ENCODE measurements around the gene TCTN3.
"Not testable (repeated sequence)": the region's sequence is repeated elsewhere in the genome, so short reads cannot be mapped to it uniquely, and the experiment has no call there.

The TCTN3 gene, protein sequence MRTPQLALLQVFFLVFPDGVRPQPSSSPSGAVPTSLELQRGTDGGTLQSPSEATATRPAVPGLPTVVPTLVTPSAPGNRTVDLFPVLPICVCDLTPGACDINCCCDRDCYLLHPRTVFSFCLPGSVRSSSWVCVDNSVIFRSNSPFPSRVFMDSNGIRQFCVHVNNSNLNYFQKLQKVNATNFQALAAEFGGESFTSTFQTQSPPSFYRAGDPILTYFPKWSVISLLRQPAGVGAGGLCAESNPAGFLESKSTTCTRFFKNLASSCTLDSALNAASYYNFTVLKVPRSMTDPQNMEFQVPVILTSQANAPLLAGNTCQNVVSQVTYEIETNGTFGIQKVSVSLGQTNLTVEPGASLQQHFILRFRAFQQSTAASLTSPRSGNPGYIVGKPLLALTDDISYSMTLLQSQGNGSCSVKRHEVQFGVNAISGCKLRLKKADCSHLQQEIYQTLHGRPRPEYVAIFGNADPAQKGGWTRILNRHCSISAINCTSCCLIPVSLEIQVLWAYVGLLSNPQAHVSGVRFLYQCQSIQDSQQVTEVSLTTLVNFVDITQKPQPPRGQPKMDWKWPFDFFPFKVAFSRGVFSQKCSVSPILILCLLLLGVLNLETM

DNA sequence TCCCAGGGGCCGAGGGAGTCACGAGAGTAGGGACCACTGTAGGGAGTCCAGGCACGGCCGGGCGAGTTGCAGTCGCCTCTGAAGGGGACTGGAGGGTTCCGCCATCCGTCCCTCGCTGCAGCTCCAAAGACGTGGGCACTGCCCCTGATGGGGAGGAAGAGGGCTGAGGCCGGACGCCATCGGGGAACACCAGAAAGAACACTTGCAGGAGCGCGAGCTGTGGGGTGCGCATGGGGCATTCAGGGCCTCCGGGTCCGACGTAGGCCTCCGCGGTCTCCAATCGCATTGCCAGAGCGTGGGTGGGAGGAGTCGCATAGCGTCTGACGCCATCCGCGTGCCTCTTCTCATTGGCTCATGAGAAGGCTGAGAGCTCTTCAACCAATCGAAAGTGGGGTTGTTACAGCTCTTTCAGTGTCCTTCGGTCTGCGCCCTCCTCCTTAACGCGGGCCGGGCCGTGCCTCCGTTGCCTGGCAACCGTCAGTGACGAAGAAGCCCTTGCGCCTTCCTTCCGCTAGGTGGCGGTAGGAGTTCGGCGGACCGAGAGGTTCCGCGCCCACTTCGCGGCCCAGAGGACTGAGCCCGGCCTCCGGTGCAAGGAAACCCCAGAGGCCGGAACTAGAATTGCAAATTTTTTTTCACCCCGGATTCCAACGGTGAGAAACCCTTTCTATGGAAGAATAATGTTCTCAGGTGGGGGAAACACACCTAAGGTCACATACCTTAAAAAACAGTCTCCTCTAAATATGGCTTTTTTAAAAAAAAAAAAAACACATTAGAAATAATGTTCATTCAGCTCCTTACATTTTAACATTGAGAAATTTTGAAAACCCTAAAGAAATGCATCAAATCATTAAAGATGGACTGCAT lies at the start of gene TCTN3:
Gene TCTN3 (minus strand): TSS at position 260 of the 867 bp plus-strand sequence. CDS start 28 bp downstream, at position 232.
- peak; percentile 96 for DNase-seq

DNA sequence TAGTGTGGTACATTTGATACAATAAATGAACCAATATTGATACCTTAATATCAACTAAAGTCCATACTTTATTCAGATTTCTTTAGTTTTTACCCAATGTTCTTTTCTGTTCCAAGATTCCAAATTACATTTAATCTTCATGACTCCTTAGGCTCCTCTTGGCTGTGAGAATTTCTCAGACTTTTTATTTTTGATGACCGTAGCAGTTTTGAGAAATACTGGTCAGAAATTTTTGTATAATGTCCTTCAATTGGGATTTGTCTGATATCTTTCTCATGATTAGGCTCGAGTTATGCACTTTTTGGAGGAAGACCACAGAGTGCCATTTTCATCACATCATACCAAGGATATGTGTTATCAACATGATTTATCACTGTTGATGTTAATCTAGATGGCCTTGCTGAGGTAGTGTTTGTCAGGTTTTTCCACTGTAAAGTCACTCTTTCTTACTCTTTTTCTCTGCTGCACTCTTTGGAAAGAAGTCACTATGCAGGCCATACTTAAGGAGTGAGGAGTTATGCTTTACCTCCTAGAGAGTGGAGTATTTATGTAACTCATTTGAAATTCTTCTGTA lies 49.3 kb upstream of the TCTN3 start:
- no peak for DNase-seq

DNA sequence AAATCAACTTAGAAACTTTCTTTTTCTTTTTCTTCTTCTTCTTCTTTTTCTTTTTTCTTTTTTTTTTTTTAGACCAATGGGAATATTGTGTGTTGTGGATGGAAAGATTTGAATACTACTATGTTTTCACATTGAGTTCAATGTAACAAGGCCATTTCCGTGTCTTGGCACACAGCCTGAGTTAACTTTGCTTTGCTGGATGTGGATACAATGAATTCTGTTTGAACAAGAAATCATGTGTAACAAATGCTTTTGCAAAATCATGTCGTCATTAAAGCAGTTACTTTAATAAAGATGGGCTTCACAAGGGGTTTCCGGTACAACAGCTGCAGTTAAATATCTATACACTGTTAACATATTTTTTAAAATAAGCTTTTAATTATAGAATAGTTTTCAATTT lies 48.8 kb upstream of the TCTN3 start:
- peak; percentile 61 for DNase-seq

DNA sequence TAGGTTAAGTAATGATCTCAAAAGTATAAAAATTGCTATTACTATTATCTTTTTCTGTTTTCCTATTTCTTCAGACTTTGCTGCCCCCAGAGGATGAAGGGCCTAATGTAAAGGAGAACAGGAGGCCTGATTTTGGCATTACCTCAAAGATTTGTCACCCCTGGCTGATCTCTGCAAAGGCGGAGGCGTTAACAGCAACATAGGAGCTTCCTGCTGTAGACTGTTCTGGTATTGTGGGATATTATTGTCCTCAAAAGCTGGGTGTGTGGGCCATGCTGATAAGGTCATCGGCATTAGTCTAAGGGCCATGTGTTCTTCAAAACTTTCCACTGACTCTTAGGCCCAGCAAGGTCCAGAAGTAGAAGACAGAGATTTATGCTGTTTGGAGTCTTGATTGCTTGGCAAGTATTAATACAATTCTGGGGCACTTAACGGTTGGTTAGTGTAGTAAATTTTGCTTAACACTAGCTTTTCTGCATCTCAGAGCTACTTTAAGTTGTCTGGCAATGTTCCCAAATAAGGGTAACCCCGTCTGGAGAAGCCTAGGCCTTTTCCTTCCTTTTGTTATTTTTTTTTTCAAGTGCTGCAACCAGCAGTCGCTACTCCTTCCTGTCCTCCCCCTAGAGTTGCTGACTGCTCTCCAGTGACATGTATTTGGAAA lies 48.2 kb upstream of the TCTN3 start:
- peak; percentile 51 for DNase-seq

DNA sequence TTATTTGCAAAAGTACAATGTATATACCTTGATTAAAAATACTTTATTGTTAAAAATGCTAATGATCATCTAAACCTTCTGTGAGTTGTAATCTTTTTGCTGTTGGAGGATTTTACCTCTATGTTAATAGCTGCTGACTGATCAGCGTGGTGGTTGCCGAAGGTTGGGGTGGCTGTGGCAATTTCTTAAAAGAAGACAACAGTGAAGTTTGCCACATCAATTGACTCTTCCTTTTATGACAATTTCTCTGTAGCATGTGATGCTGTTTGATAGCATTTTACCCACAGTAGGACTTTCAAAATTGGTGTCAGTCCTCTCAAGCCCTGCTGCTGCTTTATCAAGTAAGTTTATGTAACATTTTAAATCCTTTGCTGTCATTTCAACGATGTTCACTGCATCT lies 45.3 kb upstream of the TCTN3 start:
- no peak for DNase-seq

DNA sequence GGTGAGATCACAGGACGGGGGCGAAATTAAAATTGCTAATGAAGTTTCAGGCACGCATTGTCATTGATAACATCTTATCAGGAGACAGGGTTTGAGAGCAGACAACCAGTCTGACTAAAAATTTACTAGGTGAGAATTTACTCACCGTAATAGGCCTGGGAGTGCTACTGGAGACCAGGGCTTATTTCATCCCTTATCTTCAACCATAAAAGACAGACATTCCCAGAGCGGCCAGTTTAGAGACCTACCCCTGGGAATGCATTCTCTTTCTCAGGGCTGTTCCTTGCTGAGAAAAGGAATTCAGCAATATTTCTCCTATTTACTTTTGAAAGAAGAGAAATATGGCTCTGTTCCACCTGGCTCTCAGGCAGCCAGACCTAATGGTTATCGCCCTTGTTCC lies 39.2 kb upstream of the TCTN3 start:
- DNase-seq, result not testable (repeated sequence)

DNA sequence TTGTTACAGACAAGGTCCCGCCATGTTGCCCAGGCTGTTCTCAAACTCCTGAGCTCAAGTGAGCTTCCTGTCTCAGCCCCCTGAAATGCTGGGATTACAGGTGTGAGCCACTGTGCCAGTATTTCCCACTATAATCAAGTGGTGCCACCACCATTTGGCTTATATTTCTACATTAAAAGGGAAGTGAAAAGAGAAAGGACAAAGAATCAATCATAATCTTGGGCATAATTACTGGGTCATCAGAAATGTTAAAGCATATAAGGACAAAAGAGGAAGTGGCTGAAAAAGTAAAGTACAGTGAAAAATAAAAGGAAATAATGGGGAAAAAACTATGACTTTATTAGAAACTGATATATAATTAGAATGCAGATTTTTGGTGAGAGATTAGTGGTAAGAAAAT lies 36.5 kb upstream of the TCTN3 start:
- no peak for DNase-seq

DNA sequence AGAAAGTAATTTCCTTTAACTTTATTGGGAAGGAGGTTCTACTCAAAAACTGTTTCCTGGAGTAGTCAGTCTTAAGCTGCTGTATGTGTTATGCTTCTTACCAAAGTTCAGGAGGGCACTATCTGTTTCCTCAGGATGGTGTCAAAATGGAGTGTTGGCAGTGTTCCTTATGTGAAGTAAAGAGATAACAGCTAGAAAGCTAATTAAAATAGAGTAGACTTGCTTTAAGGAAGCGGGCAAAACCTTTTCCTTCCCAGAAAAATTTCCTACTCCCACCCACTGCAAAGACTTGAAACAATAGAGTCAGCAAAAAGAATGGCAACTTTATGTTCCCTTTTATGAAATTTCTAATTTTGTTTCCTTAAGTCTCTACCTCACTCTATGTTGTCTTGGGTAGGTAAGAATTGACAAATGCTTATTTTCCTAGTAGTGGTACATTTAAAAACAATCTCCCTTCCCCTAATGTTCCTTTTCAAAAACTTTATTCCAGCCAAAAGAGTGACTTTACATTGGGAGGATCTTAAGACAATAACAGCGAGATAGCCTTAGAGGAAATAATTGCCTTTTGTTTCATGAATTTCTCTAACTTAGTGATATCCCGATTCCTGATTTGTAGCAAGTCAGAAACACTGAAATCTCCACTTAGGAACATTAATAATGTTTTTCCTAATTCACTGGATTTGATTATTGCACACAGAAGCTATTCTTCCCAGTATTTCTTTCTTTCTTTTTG lies 35.8 kb upstream of the TCTN3 start:
- DNase-seq, result no peak

DNA sequence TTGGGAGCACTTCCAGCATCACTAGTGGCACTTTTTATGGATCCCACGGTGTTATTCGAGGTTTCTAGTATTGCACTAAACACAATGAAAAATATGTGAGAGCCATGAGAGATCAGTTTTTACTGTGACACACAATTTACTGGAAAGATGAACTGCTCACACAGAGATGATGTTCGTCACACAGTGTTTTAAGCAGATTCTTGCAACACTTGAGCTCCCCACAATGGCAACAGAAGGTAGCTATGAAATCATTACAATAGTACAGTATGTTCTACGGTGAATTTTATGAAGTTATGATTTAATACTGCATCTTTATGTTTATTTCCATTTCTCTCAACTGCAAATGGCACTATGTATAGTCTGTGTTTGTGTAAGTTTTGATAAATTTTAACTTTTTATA lies 34.8 kb upstream of the TCTN3 start:
- no peak for DNase-seq

DNA sequence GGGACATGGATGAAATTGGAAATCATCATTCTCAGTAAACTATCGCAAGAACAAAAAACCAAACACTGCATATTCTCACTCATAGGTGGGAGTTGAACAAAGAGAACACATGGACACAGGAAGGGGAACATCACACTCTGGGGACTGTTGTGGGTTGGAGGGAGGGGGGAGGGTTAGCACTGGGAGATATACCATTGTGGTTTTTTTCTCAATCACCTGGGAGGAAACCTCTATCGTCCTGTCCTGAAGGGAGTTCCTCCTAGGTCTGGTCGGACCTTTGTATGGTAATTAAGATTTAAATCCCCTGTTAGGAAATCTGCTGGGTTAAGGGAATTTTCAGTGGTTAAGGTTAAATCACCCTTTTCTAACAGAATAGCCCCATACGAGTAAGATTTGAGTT lies 28.8 kb upstream of the TCTN3 start:
- not testable (repeated sequence) for DNase-seq

DNA sequence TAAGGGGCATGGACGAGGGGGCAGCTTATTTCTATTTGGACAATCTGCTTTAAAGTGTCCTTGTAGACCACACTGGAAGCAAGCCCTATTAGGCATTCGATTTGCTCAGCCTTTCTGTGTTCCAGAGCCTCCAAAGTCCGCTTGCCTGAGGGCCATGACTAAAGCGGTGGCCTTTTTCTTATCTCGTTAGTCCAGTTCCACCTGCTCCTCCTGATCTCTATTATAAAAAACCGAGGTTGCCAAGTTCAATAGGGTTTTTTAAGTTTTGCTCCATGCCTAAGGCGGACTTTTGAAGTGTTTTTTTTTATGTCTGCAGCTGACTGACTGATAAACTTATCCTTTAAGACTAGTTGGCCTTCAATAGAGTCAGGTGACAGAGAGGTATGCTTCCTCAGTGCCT lies 27.0 kb upstream of the TCTN3 start:
- not testable (repeated sequence) for DNase-seq

DNA sequence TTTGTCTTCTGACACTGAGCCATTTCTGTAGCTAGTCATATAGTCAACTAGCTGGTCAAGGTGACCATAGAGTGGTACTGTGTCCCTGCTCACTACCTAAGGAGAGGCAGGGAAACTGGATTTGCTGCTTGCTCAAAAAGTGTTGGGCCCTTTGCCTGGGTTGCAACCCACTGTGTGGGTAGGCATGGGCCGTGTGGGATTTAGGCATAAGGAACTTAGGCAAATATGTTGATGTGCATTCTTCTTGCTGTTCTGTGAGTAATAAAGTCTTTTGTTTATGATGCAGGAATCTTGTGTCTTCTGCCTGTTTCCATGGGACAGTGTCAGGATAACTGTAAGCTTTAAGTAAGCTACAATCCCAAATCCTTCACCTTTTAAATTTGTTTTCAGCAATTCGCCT lies 23.1 kb upstream of the TCTN3 start:
- no peak for DNase-seq

DNA sequence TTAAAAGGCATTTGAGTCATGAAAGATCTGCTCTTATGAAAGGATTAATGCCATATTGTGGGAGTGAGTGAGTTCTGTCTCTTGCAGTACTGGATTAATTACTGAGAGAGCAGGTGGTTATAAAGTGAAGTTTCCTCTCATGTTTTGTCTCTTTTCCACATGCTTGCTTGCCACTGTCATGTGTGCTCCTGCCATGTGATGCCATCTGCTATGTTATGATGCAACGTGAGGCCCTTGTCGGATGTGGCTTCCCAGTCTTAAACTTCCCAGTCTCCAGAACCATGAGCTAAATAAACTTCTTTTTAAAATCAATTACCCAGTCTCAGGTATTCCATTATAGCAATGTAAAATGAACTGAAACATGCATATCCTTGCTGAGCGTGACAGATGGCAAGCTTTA lies 22.7 kb upstream of the TCTN3 start:
- DNase-seq, result no peak

DNA sequence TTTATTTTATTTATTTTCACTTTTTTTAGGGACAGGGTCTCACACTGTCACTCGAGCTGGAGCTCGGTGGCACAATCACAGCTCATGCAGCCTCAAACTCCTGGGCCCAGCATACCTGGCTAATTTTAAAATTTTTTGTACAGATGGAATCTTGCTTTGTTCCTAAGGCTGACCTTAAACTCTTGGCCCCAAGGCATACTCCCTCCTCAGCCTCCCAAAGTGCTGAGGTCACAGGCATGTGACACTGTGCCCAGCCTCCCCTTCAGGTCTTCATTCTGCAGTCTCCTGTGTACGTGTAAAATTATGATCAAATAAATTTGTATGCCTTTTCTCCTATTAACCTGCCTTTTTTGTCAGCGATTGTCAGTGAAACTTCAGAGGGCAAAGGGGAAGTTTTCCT lies 17.8 kb upstream of the TCTN3 start:
- DNase-seq, result no peak

DNA sequence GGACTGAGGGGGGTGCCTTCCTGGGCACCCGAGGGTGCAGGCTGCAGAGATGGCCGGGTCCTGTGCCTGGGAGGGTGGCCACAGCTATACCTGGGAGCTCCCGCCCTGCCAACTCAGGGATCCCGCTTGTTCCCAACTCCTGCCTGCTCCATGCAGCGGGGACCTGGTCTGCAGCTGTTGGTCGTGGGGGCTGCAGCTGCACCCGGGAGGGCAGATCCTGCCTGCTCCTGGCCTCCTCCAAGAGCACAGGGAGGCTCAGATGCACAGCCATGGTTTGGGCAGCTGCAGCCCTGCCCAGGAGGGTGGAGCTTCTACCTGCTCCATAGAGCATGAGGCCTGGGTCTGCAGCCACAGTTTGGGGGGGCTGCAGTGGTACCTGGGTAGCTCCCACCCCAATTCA lies 13.3 kb upstream of the TCTN3 start:
- no peak for DNase-seq

DNA sequence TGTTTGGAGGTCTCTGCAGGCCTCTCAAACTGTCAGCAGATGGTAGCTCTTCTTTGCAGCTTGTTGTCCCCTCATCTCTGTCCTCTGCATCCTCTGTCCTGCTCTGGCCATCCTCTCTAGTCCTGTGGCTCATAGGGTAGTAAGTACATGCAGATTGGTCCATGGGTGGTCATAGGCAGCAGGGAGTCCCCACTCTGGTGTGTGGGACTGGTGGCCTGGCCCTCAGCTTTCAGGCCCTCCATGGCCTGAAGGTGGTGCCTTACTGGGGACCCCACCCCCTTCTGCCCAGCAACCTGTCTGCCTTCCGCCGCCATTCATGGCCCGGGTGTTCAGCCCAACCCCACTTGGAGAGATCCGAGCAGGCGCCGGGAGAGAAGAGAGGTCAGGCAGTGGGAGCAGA lies 12.8 kb upstream of the TCTN3 start:
- DNase-seq, result no peak

DNA sequence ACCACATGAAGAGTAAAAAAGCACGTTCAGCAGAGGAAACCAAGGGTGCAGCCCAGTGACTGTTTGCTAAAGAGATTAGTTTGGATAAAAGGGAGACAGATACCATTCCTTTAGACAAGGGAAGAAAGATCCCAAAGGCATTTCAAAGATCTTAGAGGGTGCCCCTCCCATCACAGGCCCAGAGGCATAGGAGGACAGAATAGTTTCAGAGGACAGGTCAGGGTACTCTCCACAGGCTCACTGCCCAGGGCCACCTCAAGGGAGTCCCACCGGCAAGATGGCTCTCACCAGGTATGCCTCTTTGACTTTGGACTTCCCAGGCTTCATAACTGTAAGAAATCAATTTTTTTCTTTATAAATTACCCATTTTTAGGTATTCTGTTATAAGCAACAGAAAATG lies 4.7 kb upstream of the TCTN3 start:
- DNase-seq, result no peak

DNA sequence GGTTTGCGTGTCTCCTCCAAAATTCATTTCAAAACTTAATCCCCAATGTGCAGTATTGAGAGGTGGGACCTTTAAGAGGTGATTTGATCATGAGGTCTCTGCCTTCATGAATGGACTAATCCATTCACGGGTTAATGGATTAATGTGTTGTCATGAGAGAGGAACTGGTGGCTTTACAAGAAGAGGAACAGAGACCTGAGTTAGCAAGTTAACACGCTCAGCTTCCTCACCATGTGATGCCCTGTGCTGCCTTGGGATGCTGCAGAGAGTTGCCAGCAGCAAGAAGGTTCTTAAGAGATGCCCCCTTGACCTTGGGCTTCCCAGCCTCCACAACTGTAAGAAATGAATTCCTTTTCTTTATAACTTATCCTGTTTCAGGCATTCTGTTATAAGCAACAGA lies 3.7 kb upstream of the TCTN3 start:
- no peak for DNase-seq

DNA sequence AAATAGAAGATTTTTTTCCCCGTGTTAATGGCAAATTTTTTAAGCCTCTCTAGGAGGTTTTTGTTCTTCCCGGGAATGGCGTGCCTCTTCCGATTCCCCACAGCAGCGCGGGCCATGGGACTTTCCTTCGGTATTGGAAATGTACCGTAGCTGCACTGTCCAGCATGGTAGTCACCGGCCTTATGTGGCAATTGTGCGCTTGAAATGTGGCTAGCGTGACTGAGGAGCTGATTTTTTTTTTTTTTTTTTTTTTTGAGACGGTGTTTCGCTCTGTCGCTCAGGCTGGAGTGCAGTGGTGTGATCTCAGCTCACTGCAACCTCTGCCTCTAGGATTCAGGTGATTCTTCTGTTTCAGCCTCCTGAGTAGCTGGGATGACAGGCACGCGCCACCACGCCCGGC lies 938 bp upstream of the TCTN3 start:
- DNase-seq, result no peak

DNA sequence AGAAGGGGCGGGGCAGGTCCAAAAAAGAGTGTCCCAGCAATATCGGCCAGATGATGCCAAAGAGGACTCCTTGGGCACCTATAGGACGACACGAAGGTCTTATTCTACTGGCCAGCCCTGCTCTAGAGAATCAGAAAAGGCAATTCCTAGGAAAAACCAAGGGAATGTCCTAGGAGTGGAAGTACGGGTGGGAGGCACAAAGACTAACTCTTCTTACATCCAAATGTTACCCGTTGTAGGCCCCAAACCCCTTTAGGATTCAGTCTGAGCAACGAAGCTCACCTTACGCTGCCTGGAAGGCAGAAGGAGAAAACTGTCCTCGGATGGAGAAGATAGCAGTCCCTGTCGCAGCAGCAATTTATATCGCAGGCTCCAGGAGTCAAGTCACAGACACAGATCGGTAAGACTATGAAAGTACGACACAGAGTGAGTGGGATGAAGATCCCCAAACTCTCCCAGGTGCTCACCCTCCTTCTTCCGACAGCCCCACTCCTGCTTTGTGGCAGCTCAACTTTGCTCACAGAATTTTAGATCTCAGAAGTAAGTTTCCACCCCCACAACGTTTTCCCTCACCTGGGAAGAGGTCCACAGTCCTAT lies 558 bp downstream of the TCTN3 start:
- DNase-seq, result no peak

DNA sequence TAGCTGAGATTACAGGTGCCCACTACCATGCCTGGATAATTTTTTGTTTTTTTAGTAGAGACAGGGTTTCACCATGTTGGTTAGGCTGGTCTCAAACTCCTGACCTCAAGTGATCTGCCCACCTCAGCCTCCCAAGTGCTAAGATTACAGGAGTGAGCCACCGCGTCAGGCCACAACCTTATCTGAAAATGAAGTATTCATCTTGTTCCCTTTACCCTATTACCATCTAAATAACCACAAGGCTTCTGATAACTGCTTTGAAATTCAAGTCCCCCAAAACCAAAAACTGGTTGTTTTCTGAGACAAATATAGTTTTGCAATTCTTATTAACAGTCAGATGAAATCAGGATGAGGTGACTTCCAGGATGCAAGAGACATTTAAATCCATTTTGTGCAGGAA lies 2.4 kb downstream of the TCTN3 start:
- no peak for DNase-seq

DNA sequence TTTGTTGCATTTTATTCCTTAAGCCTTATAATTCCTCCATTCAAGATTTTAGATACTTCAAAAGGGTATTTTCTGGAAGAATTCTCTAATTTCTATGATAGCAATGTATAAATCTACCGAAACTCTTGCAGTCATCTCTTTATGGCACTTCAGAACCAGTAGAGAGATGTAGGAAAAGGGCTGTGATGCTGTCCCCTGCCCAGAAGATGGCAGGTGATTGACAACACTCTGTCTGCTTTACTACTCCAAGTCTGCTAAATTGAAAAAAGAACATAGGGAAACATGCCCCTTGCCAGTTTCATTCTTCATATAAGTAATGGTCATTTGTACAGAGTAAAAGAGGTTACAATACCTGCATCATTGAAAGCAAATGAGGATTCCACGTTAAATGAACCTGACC lies 5.1 kb downstream of the TCTN3 start:
- no peak for DNase-seq
